GM19328 (cell line): ENCODE measurements around the gene PGPEP1.

ENCODE experiments used
- ATAC-seq: cut with Tn5 transposase; IDR thresholded peaks from one replicate; pipeline ENCODE4 v1.9.1; 2021; ENCODE audit warnings: mild to moderate bottlenecking, moderate library complexity; ENCODE audit not compliant: unreplicated experiment

The PGPEP1 gene

GRCh38 chr19:18340190-18340989, at the start of gene PGPEP1:
TSS of gene PGPEP1 (plus strand) at chr19:18340598. CDS start at chr19:18340682, 84 bp downstream.
- ATAC-seq = no peak

DNA sequence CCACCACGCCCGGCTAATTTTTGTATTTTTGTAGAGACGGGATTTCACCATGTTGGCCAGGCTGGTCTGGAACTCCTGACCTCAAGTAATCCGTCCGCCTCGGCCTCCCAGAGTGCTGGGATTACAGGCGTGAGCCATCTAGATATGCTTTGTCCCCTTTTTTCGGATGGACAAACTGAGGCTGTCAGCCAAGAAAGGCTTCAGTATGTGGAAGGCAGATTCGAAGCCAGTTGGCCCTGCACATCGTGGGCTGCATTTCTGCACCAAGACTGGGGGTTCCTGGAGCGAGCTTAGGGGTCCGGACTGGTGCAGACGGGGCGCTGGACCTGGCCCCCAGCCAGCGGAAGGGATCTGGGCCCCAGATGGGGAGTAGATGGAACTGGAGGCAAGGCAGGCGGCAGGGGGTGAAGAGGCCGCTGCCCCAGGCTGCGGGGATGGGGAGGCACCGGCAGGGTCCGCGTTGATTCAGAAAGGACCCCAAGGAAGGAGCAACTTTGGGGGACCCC, 49.3 kb upstream of the PGPEP1 start:
- ATAC-seq = no peak

DNA sequence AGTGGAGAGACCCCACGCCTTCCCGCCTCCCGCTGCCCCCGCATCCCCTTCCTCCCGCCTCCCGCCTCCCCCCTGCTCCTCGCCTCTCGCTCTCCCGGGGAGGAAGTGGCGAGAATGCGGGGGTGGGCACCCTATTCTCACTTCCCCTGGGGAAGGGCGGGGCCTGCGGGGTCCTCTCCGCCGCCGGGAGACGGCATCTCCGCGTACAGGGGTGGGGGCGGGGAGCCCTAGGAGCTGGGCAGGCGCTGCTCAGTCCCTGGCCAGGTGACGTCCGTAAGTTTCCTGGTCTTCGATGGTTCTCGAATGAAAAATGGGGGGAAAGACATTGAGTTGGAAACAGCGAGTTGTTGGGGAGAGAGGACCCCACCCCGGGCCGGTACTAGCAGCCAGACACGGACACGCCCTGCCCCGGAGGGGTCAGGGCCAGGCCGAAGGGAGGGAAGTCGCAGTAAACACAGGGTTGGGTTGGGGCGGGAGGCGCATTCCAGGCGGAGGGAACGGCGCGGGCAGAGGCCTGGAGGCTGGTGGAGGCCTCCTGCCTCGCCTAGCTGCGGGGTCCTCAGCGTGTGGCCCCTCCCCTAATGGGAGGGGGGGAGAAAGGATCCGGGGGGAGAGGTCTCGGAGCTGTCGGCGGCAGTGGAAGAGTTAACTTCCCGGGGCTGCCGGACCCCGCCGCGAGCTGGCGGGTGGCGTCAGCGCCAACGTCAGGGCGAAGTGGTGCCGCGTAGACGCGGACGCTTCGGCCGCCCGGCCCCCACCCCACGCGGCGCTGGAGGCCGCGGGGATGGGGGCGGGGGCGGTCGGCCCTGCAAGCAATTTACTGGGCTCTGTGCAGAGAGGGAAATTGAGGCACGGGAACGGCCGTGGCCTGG, 48.6 kb upstream of the PGPEP1 start:
- no peak for ATAC-seq

- no peak for ATAC-seq
Observed at GRCh38 chr19:18292462-18292809, 48.0 kb upstream of the PGPEP1 start.

DNA sequence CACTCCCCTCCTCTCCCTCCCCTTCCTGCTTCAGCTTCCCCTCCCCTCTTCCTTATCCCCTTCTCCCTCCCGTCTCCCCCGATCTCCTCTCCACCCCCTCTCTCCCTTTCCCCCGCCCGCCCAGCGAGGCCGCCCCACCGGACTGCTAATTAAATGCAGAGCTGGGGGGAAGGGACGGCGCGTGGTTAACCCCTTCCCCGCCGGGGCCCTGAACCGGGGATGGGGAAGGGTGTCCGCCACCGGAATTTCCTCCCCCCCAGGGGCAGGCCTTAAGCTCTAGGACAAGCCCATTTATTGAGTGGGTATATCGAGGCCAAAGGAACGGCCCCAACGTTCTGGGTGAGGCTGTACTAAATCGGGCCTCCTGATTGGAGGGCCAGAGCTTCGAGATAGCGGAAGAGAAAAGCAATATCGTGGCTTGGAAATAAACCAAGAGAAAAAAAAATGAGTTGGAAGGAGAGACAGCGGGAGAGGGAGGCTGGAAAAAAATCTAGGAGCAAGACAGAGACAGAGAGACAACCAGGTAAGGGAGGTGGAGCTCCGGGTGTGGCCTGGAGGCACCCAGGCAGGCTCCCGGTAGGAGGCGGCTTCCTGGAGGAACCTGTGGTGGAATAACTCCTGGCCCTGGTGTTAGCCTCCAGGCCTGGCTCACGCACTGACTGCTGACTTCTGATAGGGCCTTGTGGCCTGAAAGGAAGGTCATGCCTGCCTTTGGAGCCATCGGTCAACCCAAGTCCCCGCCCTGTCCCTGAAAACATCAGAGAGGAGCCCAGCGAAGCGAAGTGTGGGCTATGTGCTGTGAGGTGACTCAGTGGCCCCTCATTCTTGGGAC, 47.4 kb upstream of the PGPEP1 start:
- ATAC-seq = no peak

- ATAC-seq = no peak
Observed at GRCh38 chr19:18293642-18294466, 46.5 kb upstream of the PGPEP1 start.

DNA sequence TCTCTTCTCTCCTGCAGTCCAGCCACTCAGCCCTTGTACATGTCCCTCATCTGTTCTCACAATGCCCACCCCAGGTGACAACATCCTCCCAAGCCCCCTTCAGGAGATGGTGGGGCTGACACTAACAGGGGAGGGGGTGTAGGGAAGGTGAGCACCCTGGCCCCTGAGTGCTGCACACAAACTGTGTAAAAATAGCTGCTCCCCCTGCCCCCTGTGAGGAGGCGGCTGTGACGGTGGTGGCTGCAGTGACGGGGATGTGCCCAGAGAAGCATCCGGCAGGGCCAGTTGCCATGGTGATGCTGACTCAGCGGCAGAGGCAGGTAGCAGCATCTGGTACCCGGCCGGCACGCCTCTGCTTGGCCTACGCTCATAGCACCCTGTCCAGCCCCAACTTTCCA, 45.9 kb upstream of the PGPEP1 start:
- ATAC-seq = no peak

DNA sequence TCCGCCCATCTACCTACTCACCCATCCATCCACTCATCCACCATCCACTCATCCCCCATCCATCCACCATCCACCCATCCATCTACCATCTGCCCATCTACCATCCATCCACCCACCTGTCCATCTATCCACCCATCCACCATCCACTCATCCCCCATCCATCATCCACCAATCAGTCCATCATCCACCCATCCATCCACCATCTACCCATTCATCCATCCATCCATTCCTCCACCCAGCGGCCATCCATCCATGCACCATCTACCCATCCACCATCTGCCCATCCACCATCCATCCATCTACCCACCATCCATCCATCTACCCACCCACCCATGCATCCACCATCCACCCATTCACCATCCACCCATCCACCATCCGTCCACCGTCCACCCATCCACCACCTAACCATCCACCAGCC, 45.4 kb upstream of the PGPEP1 start:
- ATAC-seq = no peak

DNA sequence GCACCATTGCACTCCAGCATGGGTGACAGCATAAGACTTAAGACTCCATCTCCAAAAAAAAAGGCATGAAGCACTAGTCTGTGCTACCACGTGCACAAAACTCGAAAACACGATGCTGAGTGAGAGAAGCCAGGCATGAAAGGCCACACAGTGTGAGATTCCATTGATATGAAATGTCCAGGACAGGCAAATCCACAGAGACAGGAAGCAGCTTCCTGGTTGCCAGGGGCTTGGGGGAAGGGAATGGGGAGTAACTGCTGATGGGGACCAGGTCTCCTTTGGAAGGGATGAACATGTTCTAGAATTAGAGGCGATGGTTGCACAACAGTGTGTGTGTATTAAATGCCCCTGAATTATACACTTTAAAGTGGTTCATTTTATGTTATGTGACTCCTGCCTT, 43.1 kb upstream of the PGPEP1 start:
- ATAC-seq = no peak

DNA sequence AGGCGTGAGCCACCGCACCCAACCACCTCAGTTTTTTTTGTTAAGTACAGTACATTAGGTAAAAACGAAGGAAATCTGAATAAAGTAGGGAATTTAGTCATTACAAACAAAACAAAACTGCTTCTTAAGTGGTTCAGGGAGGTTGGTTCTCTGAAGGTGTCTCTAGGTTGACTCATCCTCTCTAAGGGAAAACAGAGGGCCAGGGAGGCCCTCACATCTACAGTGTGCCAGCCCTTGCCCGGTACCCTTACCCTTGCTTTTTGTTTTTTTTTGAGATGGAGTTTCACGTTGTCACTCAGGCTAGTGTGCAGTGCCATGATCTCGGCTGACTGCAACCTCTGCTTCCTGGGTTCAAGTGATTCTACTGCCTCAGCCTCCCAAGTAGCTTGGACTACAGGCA, 41.8 kb upstream of the PGPEP1 start:
- ATAC-seq = no peak

- no peak for ATAC-seq
Observed at GRCh38 chr19:18299654-18300053, 40.7 kb upstream of the PGPEP1 start.

GRCh38 chr19:18300930-18301717, 39.3 kb upstream of the PGPEP1 start:
- no peak for ATAC-seq

GRCh38 chr19:18301718-18302111, 38.7 kb upstream of the PGPEP1 start:
- no peak for ATAC-seq

DNA sequence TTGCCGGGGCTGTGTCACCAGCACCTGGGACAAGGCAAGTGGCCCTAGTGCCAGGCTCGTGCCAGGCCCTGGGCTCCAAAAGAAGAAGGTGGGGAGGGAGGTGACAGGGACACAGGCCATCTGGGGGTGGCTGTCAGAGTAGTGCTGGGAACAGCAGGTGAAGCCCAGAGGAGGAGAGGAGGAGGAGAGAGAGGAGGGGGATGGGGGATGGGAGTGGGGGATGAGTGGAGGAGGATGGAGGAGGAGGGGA, 36.3 kb upstream of the PGPEP1 start:
- no peak for ATAC-seq

DNA sequence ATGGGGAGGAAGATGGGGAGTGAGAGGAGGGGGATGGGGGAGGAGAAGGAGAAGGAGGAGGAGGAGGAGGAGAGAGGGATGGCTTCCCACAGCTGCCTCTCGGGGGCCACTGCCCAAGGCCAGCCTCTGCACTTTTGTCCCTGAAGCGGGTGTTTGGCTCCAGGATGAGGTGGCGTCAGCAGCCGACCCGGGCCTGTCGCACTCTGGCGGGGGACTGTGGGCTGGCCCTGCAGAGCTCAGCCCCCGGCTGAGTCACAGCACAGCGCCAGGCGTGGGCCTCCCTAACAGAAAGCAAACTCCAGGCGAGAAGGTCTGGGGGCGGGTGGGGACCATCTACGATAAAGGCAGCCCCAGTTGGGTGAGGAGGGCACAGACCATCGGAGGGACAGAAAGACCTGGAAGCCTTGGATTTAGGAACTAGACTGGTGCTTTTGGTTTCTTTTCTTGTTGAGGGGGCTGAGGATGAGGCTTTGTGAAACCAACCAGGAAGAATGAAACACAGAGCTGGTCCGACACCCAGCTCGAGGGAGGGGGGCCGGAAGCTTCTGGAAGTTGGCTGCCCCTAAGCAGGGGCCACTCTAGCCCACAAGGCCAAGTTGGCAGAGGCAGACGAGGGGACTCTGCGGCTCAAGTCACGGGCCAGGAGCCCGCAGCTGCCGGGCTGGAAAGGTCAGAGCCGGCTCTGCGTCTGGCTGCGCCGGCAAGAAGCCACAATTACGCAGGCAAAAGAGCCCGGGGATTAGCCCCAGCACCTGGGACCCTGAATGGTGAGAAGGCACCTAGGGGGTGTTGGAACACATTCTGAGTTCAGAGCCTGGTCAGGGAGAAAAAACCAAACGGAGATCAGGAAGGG, 35.7 kb upstream of the PGPEP1 start:
- no peak for ATAC-seq

- ATAC-seq = no peak
Observed at GRCh38 chr19:18306209-18306887, 34.0 kb upstream of the PGPEP1 start.

GRCh38 chr19:18306888-18307260, 33.5 kb upstream of the PGPEP1 start:
- ATAC-seq = no peak

DNA sequence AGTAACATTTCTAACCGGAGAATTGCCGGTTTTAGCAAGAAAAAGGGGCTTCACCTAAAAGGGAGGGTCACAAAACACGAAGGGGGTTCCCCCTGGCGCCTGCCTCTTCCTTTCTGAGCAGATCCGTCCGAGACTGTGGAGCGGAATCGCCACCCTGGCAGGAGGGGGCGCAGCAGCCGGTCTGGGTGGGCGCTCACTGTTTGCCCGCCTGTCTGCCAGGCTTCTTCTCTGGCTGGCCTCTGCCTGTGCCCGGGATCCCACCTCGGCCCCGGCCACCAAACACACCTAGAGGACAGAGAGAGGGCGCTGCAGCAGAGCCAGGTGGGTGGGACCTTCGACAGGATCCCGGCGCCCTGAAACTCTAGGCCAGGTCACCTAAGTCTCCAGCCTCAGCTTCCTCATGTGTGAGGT, 33.1 kb upstream of the PGPEP1 start:
- no peak for ATAC-seq
